M059J (cell line): ENCODE results near the gene RSPH10B2. TPM values are rescaled to one million over a fixed set of nuclear protein-coding genes. Genes with fewer than 3 reads are reported as not detected.
"Not testable (repeated sequence)": the region's sequence is repeated elsewhere in the genome, so short reads cannot be mapped to it uniquely, and the experiment has no call there.

ENCODE experiments used
- DNase-seq: peaks from one replicate; pipeline ENCODE4 v3.0.0-alpha.2; 2012; ENCODE audit warnings: low read depth
- total RNA-seq: library from RNA; depleted of rRNA; stranded (reverse); fragments of >200 nt; shearing (Covaris generic); gene quantifications from 2 replicates; pipeline ENCODE4 v1.2.3, GENCODE V29; 2014

RSPH10B2 gene
- total RNA-seq, 1 experiment from 2014 or later, result not detected

GRCh38 chr7:6789353-6789752, 35.5 kb downstream of the RSPH10B2 start:
- DNase-seq, result not testable (repeated sequence)

DNA sequence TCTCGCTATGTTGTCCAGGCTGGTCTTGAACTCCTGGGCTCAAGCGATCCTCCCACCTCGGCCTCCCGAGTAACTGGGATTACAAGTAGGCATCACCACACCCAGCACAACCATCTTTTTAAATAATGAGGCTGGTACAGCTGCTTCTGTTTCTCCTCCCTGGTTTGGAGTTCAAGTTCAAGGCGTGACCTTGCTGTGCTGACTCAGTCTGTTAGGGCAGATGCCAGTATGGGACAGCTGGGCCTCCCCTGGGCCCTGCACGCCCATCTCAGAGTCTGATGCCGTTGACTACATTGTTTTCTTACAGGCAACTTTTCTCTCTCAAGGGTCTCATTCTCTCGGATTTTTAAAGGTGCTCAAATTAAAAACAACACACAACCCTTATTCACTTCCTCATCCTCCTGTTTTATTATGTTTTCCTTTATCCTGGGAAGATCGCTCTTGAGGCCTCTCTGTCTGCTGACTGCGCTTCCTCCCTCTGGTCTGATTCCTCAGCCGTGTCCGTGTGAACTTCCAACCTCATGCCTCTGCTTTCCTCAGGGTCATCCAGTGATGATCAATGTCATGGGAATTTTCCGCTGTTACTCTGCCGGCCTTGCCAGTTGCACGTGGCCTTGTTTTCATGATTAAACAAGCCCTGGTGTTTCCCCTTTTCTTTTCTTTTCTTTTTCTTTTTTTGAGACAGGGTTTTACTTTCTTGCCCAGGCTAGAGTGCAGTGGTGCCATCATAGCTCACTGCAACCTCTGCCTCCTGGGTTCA, 38.4 kb downstream of the RSPH10B2 start:
- DNase-seq, result peak; percentile 55

DNA sequence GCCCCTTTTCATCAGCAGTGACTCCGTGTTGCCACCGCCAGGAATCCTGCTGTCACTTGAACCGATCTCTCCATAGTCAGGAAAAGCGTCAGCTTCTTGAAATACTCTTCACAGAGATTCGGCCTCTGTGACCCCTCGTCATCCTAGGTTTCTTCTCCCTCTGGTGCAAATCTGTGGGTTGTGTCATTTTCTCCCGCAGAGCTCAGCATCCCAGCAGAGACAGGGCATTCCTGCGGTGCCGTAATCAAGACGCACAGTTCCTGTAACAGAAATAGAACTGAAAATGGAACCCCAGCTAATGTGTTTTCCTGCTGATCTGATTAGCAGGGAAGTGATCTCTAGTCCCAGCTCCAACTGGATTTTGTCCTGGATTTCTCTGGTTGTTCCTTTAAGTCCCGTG, 40.4 kb downstream of the RSPH10B2 start:
- DNase-seq, result not testable (repeated sequence)

DNA sequence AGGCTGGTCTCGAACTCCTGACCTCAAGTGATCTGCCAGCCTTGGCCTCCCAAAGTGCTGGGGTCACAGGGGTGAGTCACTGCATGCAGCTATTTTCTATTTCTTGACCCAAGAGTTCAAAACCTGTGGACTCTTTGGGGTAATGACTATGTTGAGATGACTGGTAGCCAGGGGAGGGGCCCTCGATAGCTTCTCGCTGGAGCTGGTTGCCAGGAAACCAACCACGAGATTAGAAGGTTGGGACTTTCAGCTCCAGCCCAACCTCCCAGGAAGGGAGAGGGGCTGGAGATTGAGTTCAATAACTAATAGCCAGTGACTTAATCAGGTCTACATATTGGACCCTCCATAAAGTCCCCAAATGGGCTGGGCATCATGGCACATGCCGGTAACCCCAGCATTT, 43.3 kb downstream of the RSPH10B2 start:
- peak; percentile 40 for DNase-seq

DNA sequence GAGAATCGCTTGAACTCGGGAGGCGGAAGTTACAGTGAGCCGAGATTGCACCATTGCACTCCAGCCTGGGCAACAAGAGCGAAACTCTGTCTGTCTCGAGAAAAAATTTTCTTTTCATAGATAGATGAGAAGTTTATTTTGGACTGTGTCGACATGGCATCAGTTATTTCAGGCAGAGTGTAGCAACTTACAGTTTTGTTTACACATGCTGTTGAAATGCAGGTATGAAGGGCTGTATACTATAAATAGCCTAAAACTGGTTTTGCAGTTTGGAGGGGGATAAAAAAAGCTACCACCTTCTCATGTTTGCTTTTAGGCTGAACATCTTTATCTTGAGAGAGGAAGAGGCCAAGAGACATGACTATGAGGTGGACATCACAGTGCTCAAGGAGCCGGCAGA, 44.1 kb downstream of the RSPH10B2 start:
- not testable (repeated sequence) for DNase-seq

GRCh38 chr7:6799887-6800286, 46.0 kb downstream of the RSPH10B2 start:
- not testable (repeated sequence) for DNase-seq

DNA sequence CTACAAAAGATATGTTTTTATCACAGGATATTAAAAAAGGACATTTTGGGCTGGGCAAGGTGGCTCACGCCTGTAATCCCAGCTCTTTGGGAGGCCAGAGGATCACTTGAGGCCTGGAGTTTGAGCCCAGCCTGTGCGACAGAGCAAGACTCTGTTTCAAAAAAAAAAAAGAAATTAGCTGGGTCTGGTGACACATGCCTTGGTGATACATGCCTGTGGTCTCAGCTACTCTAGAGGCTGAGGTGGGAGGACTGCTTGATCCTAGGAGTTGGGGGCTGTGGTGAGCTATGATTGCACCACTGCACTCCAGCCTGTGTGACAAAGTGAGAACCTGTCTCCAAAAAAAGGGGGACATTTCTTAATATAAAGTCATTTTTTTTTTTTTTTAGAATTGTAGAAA, 46.4 kb downstream of the RSPH10B2 start:
- DNase-seq, result not testable (repeated sequence)

- not testable (repeated sequence) for DNase-seq
Observed at GRCh38 chr7:6807393-6807918, 53.6 kb downstream of the RSPH10B2 start.

- DNase-seq, result not testable (repeated sequence)
Observed at GRCh38 chr7:6807959-6808358, 54.1 kb downstream of the RSPH10B2 start.

- not testable (repeated sequence) for DNase-seq
Observed at GRCh38 chr7:6813011-6813410, 59.1 kb downstream of the RSPH10B2 start.

GRCh38 chr7:6815470-6815869, 61.6 kb downstream of the RSPH10B2 start:
- DNase-seq, result not testable (repeated sequence)

GRCh38 chr7:6821622-6822021, 67.7 kb downstream of the RSPH10B2 start:
- not testable (repeated sequence) for DNase-seq

DNA sequence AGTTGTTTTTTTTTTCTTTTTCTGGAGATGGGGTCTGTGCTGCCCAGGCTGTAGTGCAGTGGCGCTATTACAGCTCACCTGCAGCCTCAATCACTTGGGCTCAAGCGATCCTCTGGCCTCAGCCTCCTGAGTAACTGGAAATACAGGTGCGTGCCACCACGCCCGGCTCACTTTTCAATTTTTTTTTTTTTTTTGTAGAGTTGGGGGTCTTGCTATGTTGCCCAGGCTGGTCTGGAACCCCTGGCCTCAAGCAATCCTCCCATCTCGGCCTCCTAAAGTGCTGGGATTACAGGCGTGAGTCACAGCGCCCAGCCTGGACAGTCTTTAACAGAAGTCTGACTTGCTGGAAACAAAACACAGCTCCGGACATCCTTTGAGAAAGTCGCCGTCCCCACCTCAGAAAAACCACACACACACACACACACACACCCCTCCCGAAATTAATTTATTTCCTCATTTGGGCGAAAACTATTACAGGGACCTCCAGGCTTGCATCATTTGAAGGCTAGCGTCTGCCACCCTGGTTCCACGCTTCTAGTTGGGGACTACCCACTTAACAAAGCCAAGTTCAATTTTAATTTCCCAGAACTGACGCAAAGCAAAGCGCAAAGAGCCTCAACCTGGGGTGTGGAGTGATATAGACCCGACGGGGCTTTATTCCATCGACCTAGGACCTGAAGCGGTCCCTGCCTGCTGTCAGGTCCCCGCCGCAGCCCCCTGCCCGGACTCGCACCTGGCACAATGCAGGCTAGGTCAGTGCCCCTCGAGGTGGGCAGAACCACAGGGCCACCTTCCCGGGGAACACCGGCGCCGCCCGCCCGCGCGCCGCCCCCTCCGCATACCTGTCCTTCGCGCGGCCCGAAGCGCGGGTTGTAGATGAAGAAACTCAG, 71.6 kb downstream of the RSPH10B2 start:
- not testable (repeated sequence) for DNase-seq

DNA sequence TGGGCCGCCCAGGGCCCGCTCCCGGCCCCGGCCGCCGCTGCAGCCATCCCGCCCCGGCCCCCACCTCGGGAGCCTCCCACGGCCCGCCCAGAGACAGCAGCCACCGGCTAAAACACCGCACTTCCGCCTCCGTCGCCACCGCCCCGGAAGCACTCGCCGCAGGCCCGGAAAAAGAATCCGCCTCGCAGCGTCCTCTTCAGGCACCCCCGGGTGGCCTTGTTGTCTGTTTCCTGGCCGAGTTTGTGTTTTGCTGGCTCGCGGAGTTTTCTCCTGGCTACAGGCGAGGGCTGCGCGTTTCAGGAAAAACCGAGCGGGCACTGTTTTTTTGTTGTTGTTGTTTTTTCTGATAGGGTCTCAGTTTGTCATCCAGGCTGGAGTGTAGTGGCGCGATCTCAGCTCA, 72.2 kb downstream of the RSPH10B2 start, which contains the start of gene CCZ1B:
CCZ1B (minus strand) TSS at position 125 of the 400 bp plus-strand sequence; CDS start at position 47, 78 bp downstream.
- peak; percentile 79 for DNase-seq

DNA sequence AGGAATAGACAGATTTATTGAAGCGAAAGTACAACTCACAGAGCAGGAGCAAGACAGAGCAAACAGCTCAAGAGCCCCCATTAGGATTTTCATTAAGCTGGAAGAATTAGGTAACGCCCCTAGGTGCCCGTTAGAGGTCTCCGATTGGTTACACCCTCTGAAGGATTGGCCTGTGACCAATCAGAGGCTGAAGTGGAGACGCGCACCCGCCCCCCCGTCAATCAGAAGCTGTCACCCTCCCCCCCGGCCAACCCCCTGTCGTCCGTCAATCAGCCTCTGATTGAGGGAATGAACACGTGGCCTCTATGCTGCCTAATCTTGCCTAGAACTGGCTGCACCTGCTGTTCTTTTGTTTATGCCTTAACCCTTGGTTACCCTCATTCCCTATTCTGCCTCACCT, 73.3 kb downstream of the RSPH10B2 start:
- DNase-seq, result not testable (repeated sequence)

DNA sequence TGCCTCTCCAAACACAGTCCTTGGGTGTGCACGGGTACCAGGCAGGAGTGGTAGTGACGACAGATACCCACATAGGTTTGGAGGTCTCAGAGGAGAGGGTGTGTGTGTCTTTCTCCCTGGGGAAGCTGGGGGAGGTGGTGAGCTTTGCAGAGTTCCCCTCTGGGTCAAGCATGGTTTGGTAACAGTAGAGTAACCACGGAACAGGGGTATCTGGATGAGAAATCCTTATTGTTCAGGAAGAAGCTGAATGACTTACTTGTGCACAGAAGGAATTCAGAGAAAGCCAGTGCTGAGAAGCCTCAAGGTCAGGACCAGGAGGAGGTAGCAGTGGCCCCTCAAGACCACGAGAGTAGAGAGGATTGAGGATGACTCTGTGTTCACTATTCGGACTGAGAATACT, 75.7 kb downstream of the RSPH10B2 start:
- not testable (repeated sequence) for DNase-seq

DNA sequence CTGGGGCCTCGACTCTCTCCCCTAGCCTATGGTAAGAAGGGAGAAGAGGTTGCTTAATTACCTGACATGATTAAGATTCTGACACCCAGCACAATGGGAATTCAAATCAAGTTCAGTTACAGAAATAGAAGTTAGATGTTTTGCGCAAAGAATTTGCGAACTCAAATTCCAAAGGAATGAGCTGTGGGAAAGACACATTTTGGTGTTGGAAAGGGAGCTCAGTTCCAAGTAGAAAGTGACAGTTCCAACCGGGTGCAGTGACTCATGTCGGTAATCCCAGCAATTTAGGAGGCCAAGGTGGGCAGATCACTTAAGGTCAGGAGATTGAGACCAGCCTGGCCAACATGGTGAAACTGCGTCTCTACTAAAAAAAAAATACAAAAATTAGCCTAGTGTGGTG, 76.1 kb downstream of the RSPH10B2 start:
- peak; percentile 47 for DNase-seq

DNA sequence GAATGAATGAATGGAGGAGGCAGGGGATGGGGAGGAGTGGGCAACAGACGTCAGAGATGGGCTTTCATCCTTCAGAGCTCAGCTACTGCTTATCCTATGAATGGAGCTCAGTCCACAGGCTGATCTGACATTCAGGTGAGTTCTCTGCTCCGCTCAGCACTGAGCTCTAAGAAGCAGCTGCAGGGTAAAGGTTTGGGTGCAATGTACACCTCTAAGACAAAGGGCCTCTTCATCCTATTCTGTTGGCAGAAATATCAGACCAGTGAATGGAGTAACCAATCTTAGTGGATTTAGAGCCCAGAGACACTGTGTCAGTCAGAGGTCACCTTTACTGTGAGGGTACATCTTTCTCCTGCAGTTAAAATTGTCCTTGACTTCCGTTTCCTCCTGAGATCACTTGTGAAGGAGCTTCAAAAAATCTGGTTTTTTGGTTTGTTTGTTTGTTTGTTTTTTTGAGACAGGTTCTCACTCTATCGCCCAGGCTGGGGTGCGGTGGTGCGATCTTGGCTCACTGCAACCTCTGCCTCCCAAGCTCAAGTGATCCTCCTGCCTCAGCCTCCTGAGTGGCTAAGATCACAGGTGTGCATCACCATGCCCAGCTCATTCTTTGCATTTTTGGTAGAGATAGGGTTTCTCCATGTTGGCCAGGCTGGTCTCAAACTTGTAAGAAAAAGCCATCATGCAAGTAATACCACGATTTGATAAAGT, 77.3 kb downstream of the RSPH10B2 start:
- no peak for DNase-seq

DNA sequence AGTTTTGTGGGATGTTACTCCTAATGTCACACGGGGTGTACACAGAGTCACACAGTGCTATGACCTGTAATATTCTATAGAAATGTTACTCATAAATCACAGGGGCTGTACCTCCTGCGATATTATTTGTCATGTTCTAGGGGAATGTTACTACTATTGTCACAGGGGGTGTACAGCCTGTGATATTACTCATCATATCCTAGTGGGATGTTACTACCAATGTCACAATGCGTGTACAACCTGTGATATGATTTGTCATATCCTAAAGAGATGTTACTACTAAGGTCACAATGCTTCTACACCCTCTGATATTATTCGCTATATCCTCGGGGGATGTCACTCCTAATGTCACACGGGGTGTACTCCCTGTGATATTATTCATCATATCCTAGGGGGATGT, 79.7 kb downstream of the RSPH10B2 start:
- DNase-seq, result no peak

GRCh38 chr7:6835521-6835920, 81.6 kb downstream of the RSPH10B2 start:
- DNase-seq, result not testable (repeated sequence)

GRCh38 chr7:6837081-6837480, 83.2 kb downstream of the RSPH10B2 start:
- DNase-seq, result not testable (repeated sequence)
